Posterior vena cava (tissue), 2 donors: ENCODE results near the gene ISOC2. TPM values are rescaled to one million over a fixed set of nuclear protein-coding genes. Genes with fewer than 3 reads are reported as not detected.

Experiments
- DNase-seq: peaks from one replicate; pipeline ENCODE4 v3.0.0-alpha.2; 2020; ENCODE audit warnings: low spot score
- intact Hi-C, 2 donors: fragments of 100-400 bp; cut with DNase I; formaldehyde crosslinking; loops; one replicate each; pipeline versions ENCODE4 v1.14.1 to v1.14.2; 2022 to 2023
- total RNA-seq, 2 donors: library from RNA; stranded (reverse); fragmentation: NEBNext Ultra II Directional; extraction: Animal tissue kit (Norgen Biotek cat#: 25700); gene quantifications; one replicate each; pipeline ENCODE4 v1.2.1, GENCODE V29; 2021
- donor health status: DM: yes; HTN: yes; CAD: no.
- donor health status: DM: yes; HTN: yes; CAD: no.

The ISOC2 gene
- total RNA-seq, 2 donors from 2014 or later: 23.1 to 25.1 TPM

DNA sequence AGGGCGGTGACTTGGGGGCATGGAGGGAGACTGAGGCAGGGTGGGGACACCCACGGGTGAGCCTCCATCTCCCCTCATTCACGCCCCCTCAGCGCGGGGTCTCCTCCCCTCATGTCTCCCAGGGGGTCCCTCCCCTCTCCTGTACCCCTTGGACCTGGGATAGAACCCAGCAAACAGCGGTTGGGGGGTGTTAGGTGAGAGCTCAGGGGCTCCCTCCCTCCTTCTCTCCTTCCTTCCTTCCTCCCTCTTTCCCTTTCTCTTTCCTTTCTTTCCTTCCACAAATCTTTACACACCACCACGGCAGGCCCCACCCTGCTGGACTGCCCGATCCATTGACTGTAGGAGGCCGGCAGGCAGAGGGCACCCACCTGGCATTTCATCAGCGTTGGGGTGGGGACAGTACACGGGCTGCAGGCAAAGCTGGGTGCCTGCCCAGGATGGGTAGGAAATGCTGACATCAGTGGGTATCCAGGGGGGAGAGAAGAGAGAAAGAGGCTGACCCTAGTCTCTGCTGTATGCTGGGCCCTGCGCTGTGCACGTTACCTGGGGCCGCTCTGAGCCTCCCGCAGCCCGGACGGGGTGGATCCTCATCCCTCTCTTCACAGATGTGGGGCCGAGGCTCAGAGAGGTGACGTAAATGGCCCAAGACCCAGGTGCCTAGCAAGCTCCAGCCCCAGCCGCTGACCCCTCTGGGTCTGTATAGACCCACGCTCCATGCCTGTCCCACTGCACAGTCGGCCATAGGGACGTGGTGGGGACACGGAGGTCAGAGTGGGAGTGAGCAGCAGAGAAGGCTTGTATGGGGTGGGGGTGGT, 30.3 kb upstream of the ISOC2 start:
- no peak for DNase-seq
- intact Hi-C loops: no loop called here

- intact Hi-C loops: no loop called here
- DNase-seq: no peak
These were observed 29.3 kb upstream of the ISOC2 start for GRCh38 chr19:55490478-55491432.

DNA sequence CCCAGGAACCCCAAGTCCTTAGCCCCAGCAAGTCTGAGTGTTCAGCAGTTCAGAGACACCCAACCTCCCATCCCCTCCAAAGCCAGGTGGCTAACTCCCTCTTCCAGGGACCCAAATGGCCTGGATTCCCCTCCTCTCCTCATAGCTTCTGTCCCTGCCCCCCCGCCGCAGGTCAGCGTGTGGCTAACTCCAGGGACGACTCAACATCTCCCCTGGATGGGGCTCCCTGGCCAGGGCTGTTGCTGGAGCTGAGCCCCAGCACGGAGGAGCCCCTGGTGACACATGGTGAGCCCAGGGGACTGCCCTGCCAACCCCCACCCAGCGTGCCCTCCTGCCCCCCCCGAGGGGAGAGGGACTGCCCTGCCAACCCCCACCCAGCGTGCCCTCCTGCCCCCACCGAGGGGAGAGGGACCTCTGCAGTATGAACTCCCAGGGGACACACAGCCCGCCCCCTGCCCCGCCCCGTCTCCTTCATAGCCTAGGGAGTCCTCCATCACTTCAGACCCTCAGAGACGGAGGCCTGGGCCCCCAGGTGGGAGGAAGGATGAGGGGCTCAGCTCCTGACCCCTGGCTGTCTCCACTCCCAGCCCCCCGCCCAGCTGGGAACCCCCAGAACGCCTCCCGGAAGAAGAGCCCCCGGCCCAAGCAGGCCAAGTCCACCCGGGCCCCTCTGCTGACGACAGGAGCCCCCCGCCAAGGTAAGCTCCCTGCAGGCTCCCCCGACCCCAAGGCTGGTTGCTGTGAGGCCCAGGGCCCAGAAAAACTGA, 28.5 kb upstream of the ISOC2 start:
- DNase-seq: no peak
- intact Hi-C loops: no loop called here

DNA sequence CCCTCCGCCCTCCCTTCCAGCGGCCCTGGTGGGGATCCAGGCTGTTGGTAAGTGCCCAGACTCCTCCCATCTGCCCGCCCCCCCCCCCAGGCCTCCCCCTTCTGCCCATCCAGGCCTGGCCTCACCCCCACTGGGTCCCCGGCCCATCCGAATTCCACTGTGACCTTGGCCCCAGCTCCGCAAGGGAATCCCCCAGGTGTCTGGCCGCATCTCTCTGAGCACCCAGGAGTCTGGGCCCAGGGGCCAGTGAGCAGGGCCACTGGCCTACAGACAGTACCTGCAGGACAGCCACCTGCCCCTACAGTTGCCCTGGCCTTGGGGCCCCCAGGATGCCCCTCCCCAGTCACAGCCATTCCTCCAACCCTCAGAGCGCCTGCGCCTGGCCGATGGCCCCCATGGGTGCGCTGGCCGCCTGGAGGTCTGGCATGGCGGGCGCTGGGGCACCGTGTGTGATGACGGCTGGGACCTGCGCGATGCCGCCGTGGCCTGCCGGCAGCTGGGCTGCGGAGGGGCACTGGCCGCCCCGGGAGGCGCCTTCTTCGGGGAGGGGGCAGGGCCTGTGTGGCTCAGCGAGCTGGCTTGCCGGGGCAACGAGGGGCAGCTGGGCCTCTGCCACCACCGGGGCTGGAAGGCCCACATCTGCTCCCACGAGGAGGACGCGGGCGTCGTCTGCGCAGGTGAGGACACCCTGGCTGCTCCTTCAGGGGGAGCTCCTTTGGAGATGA, 27.7 kb upstream of the ISOC2 start:
- DNase-seq: no peak
- intact Hi-C loops: no loop called here

DNA sequence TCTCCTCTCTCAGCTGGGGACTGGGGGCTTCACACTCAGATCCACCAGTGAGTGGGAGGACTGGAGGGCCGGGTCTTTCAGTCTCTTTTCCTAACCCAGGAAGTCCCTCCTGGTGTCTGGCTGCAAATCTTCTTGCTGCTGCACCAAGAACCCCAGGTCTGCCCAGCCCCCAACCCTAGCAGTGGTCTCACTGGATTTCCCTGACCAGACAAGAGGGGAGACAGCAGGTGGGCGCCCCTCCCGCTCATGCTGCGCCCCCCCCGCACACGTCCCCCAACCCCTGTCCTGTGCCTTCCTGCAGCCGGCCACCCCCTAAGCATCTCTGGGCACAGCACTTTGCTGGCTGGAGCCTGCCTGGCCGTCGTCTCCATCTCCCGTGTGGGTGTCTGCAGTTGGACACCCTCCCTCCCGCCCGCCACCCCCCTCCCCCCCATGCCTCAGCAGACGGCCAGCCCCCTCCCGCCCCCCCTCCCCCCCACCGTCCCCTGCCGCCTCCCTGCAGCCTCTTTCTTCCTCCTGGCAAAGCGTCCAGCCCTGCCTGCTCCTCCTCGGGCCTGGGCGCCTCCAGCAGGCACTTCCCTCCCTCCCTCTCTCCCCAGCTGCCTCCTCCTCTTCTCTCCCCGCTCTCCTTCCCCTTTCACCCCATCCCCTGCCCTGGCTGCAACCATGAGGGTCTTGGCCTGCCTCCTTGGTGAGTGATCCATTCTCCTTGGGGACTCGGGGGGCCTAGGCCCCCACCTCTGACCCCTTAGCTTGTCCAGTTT, 26.7 kb upstream of the ISOC2 start, which contains the start of gene SSC5D:
SSC5D (plus strand) TSS at position 513 of the 764 bp plus-strand sequence; CDS start at position 667, 154 bp downstream.
- intact Hi-C loops: no loop called here

DNA sequence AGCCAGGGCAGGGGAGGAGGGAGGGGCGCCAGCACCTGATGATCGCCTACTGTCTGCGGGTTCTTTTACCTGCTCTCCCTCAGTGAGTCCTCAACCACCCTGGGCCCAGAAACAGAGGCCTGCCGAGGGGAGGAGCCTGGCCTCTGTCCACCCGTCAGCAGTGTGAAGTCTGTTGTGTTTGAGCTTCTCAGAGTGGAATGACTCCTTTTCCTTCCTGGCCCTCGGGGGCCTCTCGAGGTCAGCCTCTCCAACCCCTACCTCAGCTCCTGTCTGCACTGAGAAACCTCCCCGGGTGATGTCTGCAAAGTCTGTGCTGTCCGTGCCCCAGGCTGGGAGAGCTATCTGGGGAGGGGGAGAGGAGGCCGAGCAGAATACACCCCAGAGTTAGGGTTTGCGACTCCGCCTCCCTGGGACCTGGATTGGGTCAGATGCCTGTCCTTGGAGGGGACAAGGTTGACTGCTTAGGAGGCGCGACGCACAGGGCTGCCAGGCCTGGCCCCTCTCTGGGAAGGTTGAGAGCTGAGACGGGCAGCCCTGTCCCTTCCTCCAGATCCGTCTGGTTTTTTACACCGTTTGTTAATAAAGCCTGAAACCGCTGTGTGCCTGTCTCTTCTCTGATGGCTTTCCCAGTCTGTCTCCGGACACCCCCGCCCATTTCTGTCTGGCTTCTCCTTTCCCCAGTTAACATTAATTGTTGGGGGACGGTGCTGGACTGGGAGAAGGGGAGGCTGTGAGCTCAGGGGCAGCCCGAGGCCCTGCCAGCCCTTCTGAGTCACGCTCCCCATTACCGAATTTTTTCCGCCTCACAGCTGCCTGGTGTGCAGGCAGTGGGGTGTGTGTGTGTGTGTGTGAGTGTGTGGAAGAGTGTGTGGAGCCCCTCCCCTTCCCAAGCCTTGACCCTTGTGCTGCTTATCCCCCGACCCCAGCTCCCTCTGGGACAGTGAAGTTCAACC, 25.8 kb upstream of the ISOC2 start:
- intact Hi-C loops: no loop called here
- DNase-seq: peak; percentile 93

More for the DNA sequence above, 26.7 kb upstream of the ISOC2 start, which contains the start of gene SSC5D:
- DNase-seq: peak; percentile 88

GRCh38 chr19:55486043-55486970, 24.9 kb upstream of the ISOC2 start:
- intact Hi-C loops: no loop called here
- no peak for DNase-seq

DNA sequence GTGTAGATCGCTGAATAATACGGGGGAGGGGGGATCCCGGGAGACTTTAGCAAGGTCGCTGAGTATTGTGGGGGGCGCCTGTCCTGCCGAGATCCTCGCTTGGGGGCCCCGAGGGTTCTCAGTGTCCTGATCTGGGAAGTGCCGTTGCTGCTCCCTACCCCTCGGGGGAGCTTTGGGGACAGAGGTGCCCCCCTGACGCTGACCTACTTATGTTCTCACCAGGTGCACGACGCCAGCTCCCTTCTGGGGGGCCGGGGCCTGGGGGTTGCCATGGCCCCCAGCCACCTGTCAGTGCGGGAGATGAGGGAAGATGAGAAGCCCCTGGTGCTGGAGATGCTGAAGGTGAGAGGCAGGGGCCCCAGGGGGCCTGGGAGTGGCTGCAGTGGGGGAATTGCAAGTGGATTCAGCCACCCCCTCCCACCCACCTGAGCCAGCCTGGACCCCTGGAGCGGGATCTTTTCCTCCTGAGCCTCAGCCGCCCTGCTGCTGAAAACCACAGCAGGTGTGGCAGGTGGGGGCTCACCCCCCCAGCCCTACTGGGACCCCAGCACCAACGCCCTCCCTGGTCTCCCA, 24.1 kb upstream of the ISOC2 start:
- DNase-seq: no peak
- intact Hi-C loops: no loop called here

DNA sequence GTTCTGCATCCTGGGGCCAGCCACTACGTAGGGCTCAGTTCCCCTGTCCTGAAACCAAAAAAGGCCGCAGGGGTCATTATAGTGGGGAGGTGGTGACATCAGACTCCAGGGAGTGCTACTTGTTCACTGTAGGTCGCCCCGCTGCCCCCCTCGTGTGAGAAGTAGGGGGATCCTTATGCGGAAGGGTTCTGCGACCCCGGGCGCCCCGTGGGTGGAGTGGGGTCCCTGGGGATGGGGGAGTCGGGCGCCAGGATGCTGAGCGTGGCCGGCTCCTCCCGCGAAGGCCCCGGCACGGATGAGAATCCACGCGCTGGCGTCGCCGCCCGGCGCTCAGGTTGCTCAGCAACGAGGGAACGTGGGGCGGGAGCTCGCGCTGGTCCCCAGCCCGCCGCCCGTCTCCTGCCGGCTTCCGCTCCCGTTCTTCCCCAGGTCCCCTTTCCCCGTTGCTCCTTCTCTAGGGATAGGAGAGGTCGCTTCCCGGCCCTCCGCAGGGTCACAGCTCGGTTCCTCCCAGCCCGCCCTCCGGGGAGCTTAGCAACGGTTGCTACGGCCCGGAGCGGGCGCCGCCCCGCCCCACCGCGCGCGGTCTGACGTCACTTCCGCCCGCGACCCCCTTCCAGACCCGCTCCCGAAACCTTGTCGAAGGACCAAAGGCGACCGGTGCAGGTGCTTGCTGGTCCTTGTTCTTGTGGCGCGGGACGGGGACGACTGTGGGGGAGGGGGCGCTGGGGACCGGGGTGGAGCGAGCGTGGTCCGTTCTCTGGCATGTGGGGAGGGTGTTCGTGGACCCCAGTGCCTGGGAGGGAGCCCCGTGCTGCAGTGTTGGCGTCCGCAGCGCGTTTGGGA, 23.4 kb upstream of the ISOC2 start, which contains the start of gene NAT14:
NAT14 (plus strand) TSS at position 596 of the 846 bp plus-strand sequence. CDS start 521 bp downstream, outside the sequence.
- DNase-seq: no peak
- intact Hi-C loops: loop anchor here in 1 of 2 donors (5.0 kb wide), 1 partner anchor 563 kb away; no protein-coding TSS in a partner anchor

DNA sequence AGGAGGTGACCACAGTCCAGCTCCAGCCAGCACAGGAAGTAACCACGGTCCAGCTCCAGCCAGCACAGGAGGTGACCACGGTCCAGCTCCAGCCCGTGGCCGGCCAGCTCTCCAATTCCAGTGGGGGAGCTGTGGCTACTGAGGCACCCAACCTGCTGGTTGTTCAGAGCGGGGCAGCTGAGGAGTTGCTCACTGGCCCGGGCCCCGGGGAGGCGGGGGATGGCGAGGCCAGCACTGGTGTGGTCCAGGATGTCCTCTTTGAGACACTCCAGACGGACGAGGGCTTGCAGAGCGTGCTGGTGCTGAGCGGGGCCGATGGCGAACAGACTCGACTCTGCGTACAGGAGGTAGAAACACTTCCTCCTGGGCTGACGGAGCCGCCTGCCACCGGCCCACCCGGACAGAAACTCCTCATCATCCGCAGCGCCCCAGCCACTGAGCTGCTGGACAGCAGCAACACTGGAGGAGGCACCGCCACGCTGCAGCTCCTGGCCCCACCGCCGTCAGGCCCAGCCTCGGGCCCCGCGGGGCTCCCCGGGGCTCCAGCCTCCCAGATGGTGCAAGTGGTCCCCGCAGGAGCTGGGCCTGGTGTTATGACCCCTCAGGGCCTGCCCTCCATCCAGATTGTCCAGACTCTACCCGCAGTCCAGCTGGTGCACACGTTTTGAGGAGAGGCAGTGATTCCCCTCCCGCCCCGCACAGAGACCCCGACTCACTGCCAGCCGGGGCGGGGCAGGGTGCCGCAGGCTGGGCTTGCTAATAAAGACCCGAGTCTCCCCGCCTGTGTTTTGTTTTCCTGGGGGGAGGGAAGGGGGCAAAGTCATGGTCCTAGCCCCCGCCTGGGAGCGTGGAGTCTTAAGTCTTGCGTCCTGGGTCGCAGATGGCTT, 22.5 kb upstream of the ISOC2 start:
- intact Hi-C loops: loop anchor here in 1 of 2 donors (5.0 kb wide), 1 partner anchor 562 kb away; no protein-coding TSS in a partner anchor
- no peak for DNase-seq

DNA sequence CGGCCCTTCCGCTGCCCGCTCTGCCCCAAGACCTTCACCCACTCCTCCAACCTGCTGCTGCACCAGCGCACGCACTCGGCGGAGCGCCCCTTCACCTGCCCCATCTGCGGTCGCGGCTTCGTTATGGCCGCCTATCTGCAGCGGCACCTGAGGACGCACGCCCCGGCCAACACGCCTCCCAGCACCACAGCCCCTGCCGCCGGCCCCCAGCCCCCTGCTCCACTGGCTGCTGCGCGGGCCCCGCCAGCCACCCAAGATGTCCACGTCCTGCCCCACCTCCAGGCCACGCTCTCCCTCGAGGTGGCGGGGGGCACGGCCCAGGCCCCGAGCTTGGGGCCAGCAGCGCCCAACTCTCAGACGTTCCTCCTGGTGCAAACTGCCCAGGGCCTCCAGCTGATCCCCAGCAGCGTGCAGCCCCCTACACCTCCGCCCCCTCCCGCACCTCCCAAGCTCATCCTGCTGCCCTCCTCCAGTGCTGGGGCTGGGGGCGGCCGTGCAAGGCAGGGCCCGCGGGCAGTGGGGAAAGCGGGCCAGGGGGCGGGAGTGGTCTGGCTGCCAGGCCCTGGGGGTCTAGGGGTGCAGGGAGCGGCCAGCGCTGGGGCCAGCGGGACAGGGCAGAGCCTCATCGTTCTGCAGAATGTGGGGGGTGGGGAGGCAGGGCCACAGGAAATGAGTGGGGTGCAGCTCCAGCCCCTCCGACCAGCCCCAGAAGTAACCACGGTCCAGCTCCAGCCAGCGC, 21.7 kb upstream of the ISOC2 start:
- no peak for DNase-seq
- intact Hi-C loops: loop anchor here in 1 of 2 donors (5.0 kb wide), 1 partner anchor 561 kb away; no protein-coding TSS in a partner anchor

DNA sequence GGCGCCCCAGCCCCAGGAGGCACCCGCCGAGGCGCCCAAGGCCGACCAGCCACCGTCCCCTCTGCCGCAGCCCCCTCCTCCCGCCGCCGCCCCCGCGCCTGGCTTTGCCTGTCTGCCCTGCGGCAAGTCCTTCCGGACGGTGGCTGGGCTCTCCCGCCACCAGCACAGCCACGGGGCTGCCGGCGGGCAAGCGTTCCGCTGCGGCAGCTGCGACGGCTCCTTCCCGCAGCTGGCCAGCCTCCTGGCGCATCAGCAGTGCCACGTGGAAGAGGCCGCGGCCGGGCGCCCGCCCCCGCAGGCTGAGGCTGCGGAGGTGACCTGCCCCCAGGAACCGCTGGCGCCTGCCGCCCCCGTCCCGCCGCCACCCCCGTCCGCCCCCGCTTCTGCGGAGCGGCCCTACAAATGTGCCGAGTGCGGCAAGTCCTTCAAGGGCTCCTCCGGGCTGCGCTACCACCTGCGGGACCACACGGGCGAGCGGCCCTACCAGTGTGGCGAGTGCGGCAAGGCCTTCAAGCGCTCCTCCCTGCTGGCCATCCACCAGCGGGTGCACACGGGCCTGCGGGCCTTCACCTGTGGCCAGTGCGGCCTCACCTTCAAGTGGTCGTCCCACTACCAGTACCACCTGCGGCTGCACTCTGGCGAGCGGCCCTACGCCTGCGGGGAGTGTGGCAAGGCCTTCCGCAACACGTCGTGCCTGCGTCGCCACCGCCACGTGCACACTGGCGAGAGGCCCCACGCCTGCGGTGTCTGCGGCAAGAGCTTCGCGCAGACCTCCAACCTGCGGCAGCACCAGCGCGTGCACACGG, 20.9 kb upstream of the ISOC2 start:
- intact Hi-C loops: loop anchor here in 1 of 2 donors (5.0 kb wide), 1 partner anchor 560 kb away; no protein-coding TSS in a partner anchor
- no peak for DNase-seq
